ENCODE data around the gene ARID4B. TPM values are rescaled to one million over a fixed set of nuclear protein-coding genes. Genes with fewer than 3 reads are reported as not detected.

Gene ARID4B
- total and polyA plus RNA-seq, 2 donors (not counting 3 experiments of a cell fraction or from before 2014, with no cell fraction given) = 6.7 to 40.7 TPM

- H3K9me1 ChIP-seq (replicated peaks; ENCODE audit: control insufficient read depth, extremely low read depth, insufficient read depth, low read length) = no peaks in the 10 kb centered on the region
- no peak overlapping the region for H2AFZ ChIP-seq (ENCODE audit: low read depth, low read length)
- ChIA-PET CTCF (interaction anchor here (0.7 to 2.0 kb wide), 4 partner anchors 8 to 82 kb away, joined by 3 to 5 read pairs (median 3); no protein-coding TSS in a partner anchor), POLR2A (no interaction called here)
- dilution Hi-C loops (cut with MboI; ENCODE audit: extremely low pct_ligation_motif_present, low sequenced_read_pairs) (no loop called here), intact Hi-C loops (cut with micrococcal nuclease) (no loop called here)
- DNase-seq (ENCODE audit: low read depth, low spot score) (no peak), FAIRE-seq (no peak)
- no peaks in the 10 kb centered on the region for H3K4me1 ChIP-seq (ENCODE audit: control insufficient read depth, extremely low read depth, insufficient read depth, low read length)
- peaks cover 0 to 4% of the 10 kb centered on the region in 2 experiments for H3K36me3 ChIP-seq (ENCODE audit: control insufficient read depth in 2 of 2, extremely low read depth in 1 of 2, insufficient read depth in 2 of 2, low read length in 2 of 2)
- no peak overlapping the region for H3K4me2 ChIP-seq (ENCODE audit: insufficient read depth, low read length)
- H3K9me3 ChIP-seq (replicated peaks; ENCODE audit: control insufficient read depth, insufficient read depth, low read length) = no peaks in the 10 kb centered on the region
- BruUV-seq (replicated peaks) = no TSS peak
- H3K4me3 ChIP-seq (replicated peaks in 1 of 3; ENCODE audit: insufficient read depth in 1 of 3, low read depth in 1 of 3, low read length in 3 of 3) = no peak overlapping the region
- H3K79me2 ChIP-seq (ENCODE audit: control insufficient read depth, insufficient read depth, low read length) = peaks cover 55% of the 10 kb centered on the region
- no peak overlapping the region for H3K9ac ChIP-seq (replicated peaks; ENCODE audit: extremely low read depth, insufficient read depth, low read length)
- H3K27me3 ChIP-seq (ENCODE audit: control insufficient read depth in 2 of 2, insufficient read depth in 2 of 2, low read length in 2 of 2) = no peaks in the 10 kb centered on the region
- TF ChIP-seq JUN (IDR thresholded peaks at IDR 0.05; ENCODE audit: borderline replicate concordance, insufficient read depth, insufficient read length, low read depth) (no peak), MAX (IDR thresholded peaks at IDR 0.05; ENCODE audit: insufficient read depth, insufficient read length) (no peak), POLR2AphosphoS5 (IDR thresholded peaks at IDR 0.05; ENCODE audit: insufficient read depth, low read depth, low read length) (no peak), GATA2 (IDR thresholded peaks at IDR 0.05; ENCODE audit: insufficient read depth, insufficient read length, low read depth, low read length) (no peak), FOS (IDR thresholded peaks at IDR 0.05; ENCODE audit: borderline replicate concordance, insufficient read depth, low read length) (no peak), EZH2 (IDR thresholded peaks at IDR 0.05; ENCODE audit: borderline replicate concordance, low read depth, low read length, severe bottlenecking) (no peak), POLR2A (IDR thresholded peaks at IDR 0.05; ENCODE audit: low read depth, low read length) (no peak), MYC (IDR thresholded peaks at IDR 0.05; ENCODE audit: low read depth, low read length) (no peak), CTCF (IDR thresholded peaks at IDR 0.05; ENCODE audit: extremely low read depth in 1 of 2, insufficient read depth in 1 of 2, low read depth in 1 of 2, low read length in 2 of 2) (no peak)
- no peak overlapping the region for H3K27ac ChIP-seq (ENCODE audit: insufficient read depth, low read depth, low read length)
- peaks cover 12% of the 10 kb centered on the region for H4K20me1 ChIP-seq (replicated peaks; ENCODE audit: control insufficient read depth, extremely low read depth, insufficient read depth, low read length)
These were observed 66.7 kb downstream of the ARID4B start for GRCh38 chr1:235261243-235261642.
